Adrenal gland (tissue), 5 donors: ENCODE data around the gene POLR3GL.

Experiments
- POLR2A ChIP-seq, 2 donors: fragments of 450-650 bp; IDR thresholded peaks; one replicate each; pipeline ENCODE4 v1.6.1; 2017; ENCODE audit warnings: antibody characterized with exemption in 2 of 2, mild to moderate bottlenecking in 2 of 2, moderate library complexity in 1 of 2
- TF ChIP-seq, protein P1 (sequence below), 6 experiments: fragments of 450-650 bp in 4 of 6; fragments of 200-600 bp in 2 of 6; sonication (generic) in 1 of 6; IDR thresholded peaks; 1 replicate in 5 of 6; 2 replicates in 1 of 6; pipeline versions ENCODE4 v1.5.1 to v1.8.0; 2016 to 2021; ENCODE audit warnings: antibody characterized with exemption in 6 of 6, mild to moderate bottlenecking in 2 of 6, moderate library complexity in 1 of 6
- donor health status: DM: no; HTN: no; CAD: no.

DNA sequence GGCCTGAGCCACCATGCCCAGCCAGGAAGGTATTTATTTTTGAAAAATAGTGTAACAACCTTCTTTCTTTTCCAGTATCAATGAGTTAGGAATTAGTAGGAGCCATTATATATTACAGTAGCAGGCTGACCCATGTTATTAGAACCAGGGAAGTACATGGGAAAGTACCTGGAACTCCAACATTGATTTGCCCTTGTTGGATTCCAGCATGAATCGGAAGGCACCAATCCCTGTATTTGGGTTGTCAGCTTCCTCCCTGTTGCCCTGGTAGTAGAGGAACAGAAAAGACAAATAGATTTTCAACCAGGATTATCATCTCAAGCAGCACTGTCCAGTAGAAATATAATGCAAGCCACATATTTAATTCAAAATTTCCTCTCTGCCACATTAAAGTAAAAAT, 27.1 kb upstream of the POLR3GL start:
- TF ChIP-seq, protein P1, sequence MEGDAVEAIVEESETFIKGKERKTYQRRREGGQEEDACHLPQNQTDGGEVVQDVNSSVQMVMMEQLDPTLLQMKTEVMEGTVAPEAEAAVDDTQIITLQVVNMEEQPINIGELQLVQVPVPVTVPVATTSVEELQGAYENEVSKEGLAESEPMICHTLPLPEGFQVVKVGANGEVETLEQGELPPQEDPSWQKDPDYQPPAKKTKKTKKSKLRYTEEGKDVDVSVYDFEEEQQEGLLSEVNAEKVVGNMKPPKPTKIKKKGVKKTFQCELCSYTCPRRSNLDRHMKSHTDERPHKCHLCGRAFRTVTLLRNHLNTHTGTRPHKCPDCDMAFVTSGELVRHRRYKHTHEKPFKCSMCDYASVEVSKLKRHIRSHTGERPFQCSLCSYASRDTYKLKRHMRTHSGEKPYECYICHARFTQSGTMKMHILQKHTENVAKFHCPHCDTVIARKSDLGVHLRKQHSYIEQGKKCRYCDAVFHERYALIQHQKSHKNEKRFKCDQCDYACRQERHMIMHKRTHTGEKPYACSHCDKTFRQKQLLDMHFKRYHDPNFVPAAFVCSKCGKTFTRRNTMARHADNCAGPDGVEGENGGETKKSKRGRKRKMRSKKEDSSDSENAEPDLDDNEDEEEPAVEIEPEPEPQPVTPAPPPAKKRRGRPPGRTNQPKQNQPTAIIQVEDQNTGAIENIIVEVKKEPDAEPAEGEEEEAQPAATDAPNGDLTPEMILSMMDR (IDR thresholded peaks at IDR 0.05), result no peak
- TF ChIP-seq POLR2A (IDR thresholded peaks at IDR 0.05), result no peak
